ENCODE measurements around the gene GRIP1.

DNA sequence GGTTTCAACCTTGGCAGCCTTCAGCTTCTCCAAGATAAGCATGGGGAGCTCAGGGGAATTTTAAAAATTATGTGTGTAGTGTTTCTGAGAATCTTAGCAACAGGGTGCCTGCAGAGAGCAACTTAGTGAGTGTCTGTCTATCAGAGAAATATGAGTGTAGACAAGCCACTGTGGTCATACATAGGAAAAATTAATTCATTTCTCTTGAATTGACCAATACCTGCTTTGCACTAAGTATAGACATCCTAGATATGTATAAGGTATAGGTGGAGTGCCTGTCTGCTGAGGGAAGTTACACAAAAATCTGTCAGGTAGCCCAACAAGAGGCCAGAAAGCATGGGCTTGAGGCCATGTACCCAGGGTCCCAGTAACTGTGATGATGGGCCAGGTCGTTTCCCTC is 355.9 kb downstream of the GRIP1 start:
- TF ChIP-seq, protein P1, sequence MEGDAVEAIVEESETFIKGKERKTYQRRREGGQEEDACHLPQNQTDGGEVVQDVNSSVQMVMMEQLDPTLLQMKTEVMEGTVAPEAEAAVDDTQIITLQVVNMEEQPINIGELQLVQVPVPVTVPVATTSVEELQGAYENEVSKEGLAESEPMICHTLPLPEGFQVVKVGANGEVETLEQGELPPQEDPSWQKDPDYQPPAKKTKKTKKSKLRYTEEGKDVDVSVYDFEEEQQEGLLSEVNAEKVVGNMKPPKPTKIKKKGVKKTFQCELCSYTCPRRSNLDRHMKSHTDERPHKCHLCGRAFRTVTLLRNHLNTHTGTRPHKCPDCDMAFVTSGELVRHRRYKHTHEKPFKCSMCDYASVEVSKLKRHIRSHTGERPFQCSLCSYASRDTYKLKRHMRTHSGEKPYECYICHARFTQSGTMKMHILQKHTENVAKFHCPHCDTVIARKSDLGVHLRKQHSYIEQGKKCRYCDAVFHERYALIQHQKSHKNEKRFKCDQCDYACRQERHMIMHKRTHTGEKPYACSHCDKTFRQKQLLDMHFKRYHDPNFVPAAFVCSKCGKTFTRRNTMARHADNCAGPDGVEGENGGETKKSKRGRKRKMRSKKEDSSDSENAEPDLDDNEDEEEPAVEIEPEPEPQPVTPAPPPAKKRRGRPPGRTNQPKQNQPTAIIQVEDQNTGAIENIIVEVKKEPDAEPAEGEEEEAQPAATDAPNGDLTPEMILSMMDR (IDR thresholded peaks at IDR 0.05; ENCODE audit: insufficient read depth, low read length, poor library complexity, severe bottlenecking), result no peak
- TF ChIP-seq EZH2phosphoT487 (conservative IDR thresholded peaks at IDR 0.05; ENCODE audit: low read length), result no peak

All from SU-DHL-6 (cell line).